Astrocyte (in vitro differentiated cells and primary cell): ENCODE data around the gene WTAP. TPM values are rescaled to one million over a fixed set of nuclear protein-coding genes. Genes with fewer than 3 reads are reported as not detected.

Source experiments
- DNase-seq: peaks from one replicate; pipeline ENCODE4 v3.0.0-alpha.2; 2010; ENCODE audit warnings: low read depth
- FAIRE-seq: peaks from 2 replicates; lab custom pipeline; 2011; peaks lifted over from hg19 to GRCh38; lab: Jason Lieb, UNC
- H2AFZ ChIP-seq: 2 replicates; pipeline ENCODE4 v1.6.0; 2012; ENCODE audit warnings: low read depth, low read length, inconsistent platforms
- H3K27ac ChIP-seq: 2 replicates; pipeline ENCODE4 v1.5.1; 2011; ENCODE audit warnings: low read depth, low read length, inconsistent platforms
- H3K27me3 ChIP-seq: 2 replicates; pipeline ENCODE4 v1.6.0; 2011; ENCODE audit warnings: low read length, inconsistent platforms; ENCODE audit not compliant: insufficient read depth
- H3K36me3 ChIP-seq: 2 replicates; pipeline ENCODE4 v1.5.1; 2011; ENCODE audit warnings: low read length, inconsistent platforms; ENCODE audit not compliant: insufficient read depth
- H3K4me1 ChIP-seq: 2 replicates; pipeline ENCODE4 v1.5.1; 2011; ENCODE audit warnings: low read length, inconsistent platforms; ENCODE audit not compliant: insufficient read depth
- H3K4me2 ChIP-seq: 2 replicates; pipeline ENCODE4 v1.6.0; 2012; ENCODE audit warnings: low read length, inconsistent platforms
- H3K4me3 ChIP-seq: 2 replicates; pipeline ENCODE4 v1.5.1; 2011; ENCODE audit warnings: low read depth, mild to moderate bottlenecking, low read length, inconsistent platforms; ENCODE audit not compliant: insufficient read depth
- H3K79me2 ChIP-seq: 2 replicates; pipeline ENCODE4 v1.6.0; 2012; ENCODE audit warnings: mild to moderate bottlenecking, low read length, inconsistent platforms; ENCODE audit not compliant: insufficient read depth
- H3K9ac ChIP-seq: 2 replicates; pipeline ENCODE4 v1.6.0; 2012; ENCODE audit warnings: mild to moderate bottlenecking, low read length, inconsistent platforms
- H3K9me3 ChIP-seq: 2 replicates; pipeline ENCODE4 v1.5.1; 2012; ENCODE audit warnings: low read depth, mild to moderate bottlenecking, low read length, inconsistent platforms; ENCODE audit not compliant: insufficient read depth
- H4K20me1 ChIP-seq: 2 replicates; pipeline ENCODE4 v1.6.0; 2012; ENCODE audit warnings: low read length, inconsistent platforms; ENCODE audit not compliant: insufficient read depth
- H3K27ac Mint-ChIP-seq: one replicate; pipeline ENCODE4 v1.8.0; 2021; ENCODE audit warnings: mild to moderate bottlenecking, mixed read lengths; ENCODE audit not compliant: unreplicated experiment
- H3K27me3 Mint-ChIP-seq: one replicate; pipeline ENCODE4 v1.8.0; 2021; ENCODE audit warnings: low read depth, mixed read lengths; ENCODE audit not compliant: unreplicated experiment
- H3K36me3 Mint-ChIP-seq: one replicate; pipeline ENCODE4 v1.8.0; 2021; ENCODE audit warnings: low read depth, mixed read lengths; ENCODE audit not compliant: unreplicated experiment
- H3K4me1 Mint-ChIP-seq: one replicate; pipeline ENCODE4 v1.8.0; 2021; ENCODE audit warnings: low read depth, mixed read lengths; ENCODE audit not compliant: unreplicated experiment
- H3K4me3 Mint-ChIP-seq: one replicate; pipeline ENCODE4 v1.8.0; 2021; ENCODE audit warnings: mild to moderate bottlenecking, moderate library complexity, mixed read lengths; ENCODE audit not compliant: unreplicated experiment
- H3K9me3 Mint-ChIP-seq: one replicate; pipeline ENCODE4 v1.8.0; 2021; ENCODE audit warnings: mild to moderate bottlenecking, mixed read lengths; ENCODE audit not compliant: unreplicated experiment
- CTCF ChIP-seq: IDR thresholded peaks from 2 replicates; pipeline ENCODE4 v1.5.1; 2011; ENCODE audit warnings: low read depth, mild to moderate bottlenecking, inconsistent platforms, low read length, moderate library complexity; ENCODE audit not compliant: insufficient read depth
- EZH2 ChIP-seq: IDR thresholded peaks from 2 replicates; pipeline ENCODE4 v1.6.1; 2012; ENCODE audit warnings: mild to moderate bottlenecking, low read length, inconsistent platforms; ENCODE audit not compliant: insufficient read depth
- total RNA-seq: library from RNA; stranded (reverse); gene quantifications from 2 replicates; pipeline ENCODE4 v1.2.1, GENCODE V29; 2021

The WTAP gene
- total RNA-seq, 1 donor from 2014 or later = 93.8 TPM

GRCh38 chr6:159693894-159694545 is 33.3 kb upstream of the WTAP start:
- Mint-ChIP-seq H3K27me3 (no peaks in the 10 kb centered on the region), H3K9me3 (no peaks in the 10 kb centered on the region), H3K27ac (peak overlapping the region; percentile 77), H3K36me3 (peaks cover 7% of the 10 kb centered on the region), H3K4me1 (peaks cover 15% of the 10 kb centered on the region), H3K4me3 (peak overlapping the region; percentile 86)
- peaks cover 24% of the 10 kb centered on the region for H3K79me2 ChIP-seq
- peak overlapping the region; percentile 84 for H3K27ac ChIP-seq
- peak overlapping the region; percentile 90 for H2AFZ ChIP-seq
- peaks cover 16% of the 10 kb centered on the region for H3K4me1 ChIP-seq
- H4K20me1 ChIP-seq = peaks cover 6% of the 10 kb centered on the region
- FAIRE-seq (no peak), DNase-seq (peak; percentile 17)
- peak overlapping the region; percentile 81 for H3K9ac ChIP-seq
- H3K36me3 ChIP-seq = no peaks in the 10 kb centered on the region
- peak overlapping the region; percentile 72 for H3K4me3 ChIP-seq
- no peak for TF ChIP-seq CTCF
- no peak for TF ChIP-seq EZH2
- peak overlapping the region; percentile 93 for H3K4me2 ChIP-seq
- no peaks in the 10 kb centered on the region for H3K9me3 ChIP-seq
- no peaks in the 10 kb centered on the region for H3K27me3 ChIP-seq

- Histone ChIP-seq H3K36me3 (no peaks in the 10 kb centered on the region), H3K4me1 (peaks cover 22% of the 10 kb centered on the region), H3K4me2 (no peak overlapping the region), H3K9ac (no peak overlapping the region), H3K27me3 (no peaks in the 10 kb centered on the region), H4K20me1 (peaks cover 6% of the 10 kb centered on the region), H3K79me2 (peaks cover 15% of the 10 kb centered on the region), H3K27ac (no peak overlapping the region), H3K4me3 (no peak overlapping the region), H3K9me3 (no peaks in the 10 kb centered on the region), H2AFZ (no peak overlapping the region)
- peaks cover 15% of the 10 kb centered on the region for H3K4me1 Mint-ChIP-seq
- DNase-seq (peak; percentile 43), FAIRE-seq (peak; percentile 43)
- no peaks in the 10 kb centered on the region for H3K9me3 Mint-ChIP-seq
- H3K27me3 Mint-ChIP-seq = no peaks in the 10 kb centered on the region
- H3K4me3 Mint-ChIP-seq = no peak overlapping the region
- H3K27ac Mint-ChIP-seq = no peak overlapping the region
- peaks cover 5% of the 10 kb centered on the region for H3K36me3 Mint-ChIP-seq
- no peak for TF ChIP-seq CTCF
- TF ChIP-seq EZH2 = no peak
Measured at GRCh38 chr6:159695984-159696383, 31.3 kb upstream of the WTAP start.

- Mint-ChIP-seq H3K4me1 (peaks cover 5% of the 10 kb centered on the region), H3K4me3 (no peak overlapping the region), H3K9me3 (peaks cover 5% of the 10 kb centered on the region), H3K36me3 (peaks cover 13% of the 10 kb centered on the region), H3K27me3 (no peaks in the 10 kb centered on the region), H3K27ac (no peak overlapping the region)
- TF ChIP-seq CTCF (no peak), EZH2 (no peak)
- no peak for FAIRE-seq
- Histone ChIP-seq H3K27me3 (no peaks in the 10 kb centered on the region), H3K9ac (peak overlapping the region; percentile 51), H2AFZ (no peak overlapping the region), H4K20me1 (no peaks in the 10 kb centered on the region), H3K27ac (peak overlapping the region; percentile 78), H3K9me3 (no peaks in the 10 kb centered on the region), H3K4me3 (no peak overlapping the region), H3K36me3 (no peaks in the 10 kb centered on the region), H3K79me2 (no peaks in the 10 kb centered on the region), H3K4me2 (peak overlapping the region; percentile 46), H3K4me1 (peaks cover 14% of the 10 kb centered on the region)
- peak; percentile 4 for DNase-seq
Measured at GRCh38 chr6:159700970-159701369, 26.3 kb upstream of the WTAP start.
